ENCODE measurements around the gene ANKRD63.

GRCh38 chr15:40332113-40332781 lies 49.4 kb upstream of the ANKRD63 start:
- TF ChIP-seq CTCF (IDR thresholded peaks at IDR 0.05) (no peak), EZH2 (IDR thresholded peaks at IDR 0.05) (no peak)
